Liver (tissue), 3 donors: ENCODE measurements around the gene CLIC2.
"Not testable (repeated sequence)": the region's sequence is repeated elsewhere in the genome, so short reads cannot be mapped to it uniquely, and the experiment has no call there.

Experiments
- CTCF ChIP-seq: fragments of 150-350 bp; IDR thresholded peaks from 2 replicates; pipeline ENCODE4 v1.5.1; 2017; ENCODE audit warnings: improper control_type of control experiment, low read depth, low read length; ENCODE audit not compliant: missing input control
- EGR1 ChIP-seq, 2 donors: IDR thresholded peaks; 2 replicates each; pipeline ENCODE4 v1.6.1; 2016 to 2018; ENCODE audit warnings: antibody characterized with exemption in 2 of 2, low read depth in 2 of 2
- FOXA1 ChIP-seq: IDR thresholded peaks from 2 replicates; pipeline ENCODE4 v1.6.1; 2016; ENCODE audit warnings: antibody characterized with exemption
- GABPA ChIP-seq, 2 donors: IDR thresholded peaks in 1 of 2; conservative IDR thresholded peaks in 1 of 2; 2 replicates each; pipeline ENCODE4 v1.6.1; 2016; ENCODE audit warnings: antibody characterized with exemption in 2 of 2, mild to moderate bottlenecking in 1 of 2, moderate library complexity in 1 of 2
- HNF4A ChIP-seq, 2 donors: conservative IDR thresholded peaks; 2 replicates each; pipeline ENCODE4 v1.6.1; 2016; ENCODE audit warnings: antibody characterized with exemption in 2 of 2, mild to moderate bottlenecking in 2 of 2
- JUND ChIP-seq, 2 donors: IDR thresholded peaks; 2 replicates each; pipeline ENCODE4 v1.6.1; 2016; ENCODE audit warnings: antibody characterized with exemption in 2 of 2
- MAX ChIP-seq: IDR thresholded peaks from 2 replicates; pipeline ENCODE4 v1.6.1; 2016; ENCODE audit warnings: antibody characterized with exemption
- NR2F2 ChIP-seq: IDR thresholded peaks from 2 replicates; pipeline ENCODE4 v1.6.1; 2016; ENCODE audit warnings: antibody characterized with exemption
- RAD21 ChIP-seq, 2 donors: IDR thresholded peaks; 2 replicates each; pipeline ENCODE4 v1.6.1; 2016; ENCODE audit warnings: antibody characterized with exemption in 2 of 2, mild to moderate bottlenecking in 2 of 2
- RXRA ChIP-seq, 2 donors: IDR thresholded peaks; 2 replicates each; pipeline ENCODE4 v1.6.1; 2017 to 2018; ENCODE audit warnings: antibody characterized with exemption in 2 of 2, mild to moderate bottlenecking in 1 of 2
- TAF1 ChIP-seq: conservative IDR thresholded peaks from 2 replicates; pipeline ENCODE4 v1.6.1; 2016; ENCODE audit warnings: antibody characterized with exemption, mild to moderate bottlenecking
- YY1 ChIP-seq: IDR thresholded peaks from 2 replicates; pipeline ENCODE4 v1.6.1; 2016; ENCODE audit warnings: antibody characterized with exemption, mild to moderate bottlenecking
- ZBTB33 ChIP-seq: IDR thresholded peaks from 2 replicates; pipeline ENCODE4 v1.6.1; 2016; ENCODE audit warnings: antibody characterized with exemption
- donor health status: healthy.
- donor health status: healthy.

GRCh38 chrX:155382529-155382967 lies 48.1 kb upstream of the CLIC2 start:
- not testable (repeated sequence) for TF ChIP-seq JUND (IDR thresholded peaks at IDR 0.05); CTCF; NR2F2; RXRA (IDR thresholded peaks at IDR 0.05); FOXA1; RAD21 (IDR thresholded peaks at IDR 0.05); YY1; GABPA (IDR thresholded peaks at IDR 0.05 in 1 of 2, conservative IDR thresholded peaks at IDR 0.05 in 1 of 2); MAX; EGR1 (IDR thresholded peaks at IDR 0.05; ENCODE audit: low read depth in 2 of 2); HNF4A (conservative IDR thresholded peaks at IDR 0.05); ZBTB33; TAF1
